ENCODE measurements around the gene KRTAP10-12.

- TF ChIP-seq CTCF (IDR thresholded peaks at IDR 0.05) (no peak), POLR2A (IDR thresholded peaks at IDR 0.05) (no peak), POLR2AphosphoS5 (IDR thresholded peaks at IDR 0.05) (no peak)
These were observed 42.3 kb upstream of the KRTAP10-12 start, which contains the start of gene KRTAP12-4 for GRCh38 chr21:44654576-44655175.
